ENCODE data around the gene CDKN2B-AS1.

CDKN2B-AS1 gene

GRCh38 chr9:22098643-22099332 lies 104.2 kb downstream of the CDKN2B-AS1 start:
- DNase-seq = no peak

DNA sequence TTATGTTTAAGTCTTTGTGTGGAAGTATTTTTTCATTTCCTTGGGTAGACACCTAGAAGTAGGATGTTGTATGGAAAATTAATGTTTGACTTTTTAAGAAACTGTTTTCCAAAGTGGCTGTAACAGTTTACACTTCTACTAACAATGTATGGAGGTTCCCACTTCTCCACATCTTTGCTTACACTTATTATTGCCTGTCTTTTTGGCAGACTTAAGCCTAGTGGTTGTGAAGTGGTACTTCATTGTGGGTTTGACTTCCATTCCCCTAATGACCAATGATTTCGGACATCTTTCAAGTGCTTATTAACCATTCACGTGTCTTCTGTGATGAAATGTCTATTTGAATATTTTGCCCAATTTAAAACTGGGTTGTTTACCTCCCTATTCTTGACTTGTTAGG lies 106.0 kb downstream of the CDKN2B-AS1 start:
- no peak for DNase-seq

DNA sequence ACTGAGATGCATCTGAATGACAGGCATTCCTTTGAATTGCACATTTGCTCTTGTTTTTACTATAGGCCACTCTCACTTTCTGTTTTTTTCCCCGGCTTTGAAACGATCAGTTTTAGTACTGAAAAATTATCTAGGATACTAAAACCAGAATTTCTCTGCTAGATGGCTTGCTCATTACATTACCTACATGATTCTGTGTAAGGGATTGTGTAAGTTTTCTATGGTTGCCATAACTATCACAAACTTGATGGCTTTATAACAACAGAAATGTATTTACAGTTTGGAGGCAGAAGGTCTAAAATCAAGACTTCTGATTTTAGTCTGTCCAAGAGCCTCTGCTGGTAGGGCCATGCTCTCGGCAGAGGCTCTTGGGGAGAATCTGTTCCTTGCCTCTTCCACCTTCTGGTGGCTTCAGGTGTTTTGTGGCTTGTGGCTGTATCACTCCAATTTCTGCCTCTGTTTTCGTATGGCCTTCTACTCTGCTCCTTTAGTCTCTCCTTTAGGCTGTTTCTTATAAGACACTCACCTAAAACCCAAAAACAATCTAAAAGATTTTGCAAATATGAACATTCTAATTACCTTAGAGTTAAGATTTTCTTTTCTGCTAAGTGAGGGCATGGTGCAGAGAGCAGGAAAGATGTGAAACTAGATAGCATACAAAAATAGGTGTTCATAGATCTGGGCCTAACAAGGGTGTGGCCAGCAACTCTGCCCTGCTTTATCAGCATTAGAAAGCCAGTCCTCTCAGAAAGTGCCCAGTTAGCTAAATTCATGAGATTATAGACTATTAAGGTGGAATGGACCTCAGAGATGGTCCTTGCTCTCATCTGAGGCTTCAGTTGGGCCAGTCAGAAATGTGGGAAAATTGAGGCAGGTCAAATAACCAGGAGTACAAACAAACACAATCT lies 107.8 kb downstream of the CDKN2B-AS1 start:
- no peak for DNase-seq

GRCh38 chr9:22103685-22104575 lies 109.3 kb downstream of the CDKN2B-AS1 start:
- no peak for DNase-seq

DNA sequence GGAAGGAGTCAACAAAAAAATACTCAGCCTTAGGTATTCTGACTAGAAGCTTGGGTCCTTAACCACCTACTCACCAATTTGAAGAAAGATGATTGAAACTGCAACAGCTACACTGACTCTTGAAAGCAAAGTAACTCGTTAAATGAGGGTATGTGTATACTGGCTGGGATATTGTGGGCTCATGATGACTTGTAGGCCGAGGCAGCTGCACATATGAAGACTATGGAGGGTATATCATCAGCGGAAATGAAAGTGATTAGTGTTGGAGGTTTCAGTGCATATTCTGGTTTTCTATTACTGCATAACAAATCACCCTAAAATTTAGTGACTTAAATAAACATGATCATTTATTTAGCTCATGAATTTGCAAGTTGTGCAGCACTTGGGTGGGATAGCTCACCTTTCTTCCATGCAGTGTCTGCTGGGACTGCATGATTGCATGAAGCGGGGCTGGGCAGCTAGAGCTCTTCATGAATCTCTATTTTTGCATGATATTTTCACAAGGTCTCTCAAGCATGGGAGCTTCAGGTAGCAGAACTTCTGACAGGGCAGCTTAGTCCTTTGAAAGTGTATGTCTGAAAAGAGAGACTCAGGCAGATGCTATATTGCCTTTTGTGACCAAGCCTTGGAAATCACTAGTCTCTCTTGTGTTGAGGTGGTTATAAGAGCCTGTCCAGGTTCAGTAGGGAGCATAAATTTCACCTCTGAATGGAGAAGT lies 110.6 kb downstream of the CDKN2B-AS1 start:
- DNase-seq = no peak

DNA sequence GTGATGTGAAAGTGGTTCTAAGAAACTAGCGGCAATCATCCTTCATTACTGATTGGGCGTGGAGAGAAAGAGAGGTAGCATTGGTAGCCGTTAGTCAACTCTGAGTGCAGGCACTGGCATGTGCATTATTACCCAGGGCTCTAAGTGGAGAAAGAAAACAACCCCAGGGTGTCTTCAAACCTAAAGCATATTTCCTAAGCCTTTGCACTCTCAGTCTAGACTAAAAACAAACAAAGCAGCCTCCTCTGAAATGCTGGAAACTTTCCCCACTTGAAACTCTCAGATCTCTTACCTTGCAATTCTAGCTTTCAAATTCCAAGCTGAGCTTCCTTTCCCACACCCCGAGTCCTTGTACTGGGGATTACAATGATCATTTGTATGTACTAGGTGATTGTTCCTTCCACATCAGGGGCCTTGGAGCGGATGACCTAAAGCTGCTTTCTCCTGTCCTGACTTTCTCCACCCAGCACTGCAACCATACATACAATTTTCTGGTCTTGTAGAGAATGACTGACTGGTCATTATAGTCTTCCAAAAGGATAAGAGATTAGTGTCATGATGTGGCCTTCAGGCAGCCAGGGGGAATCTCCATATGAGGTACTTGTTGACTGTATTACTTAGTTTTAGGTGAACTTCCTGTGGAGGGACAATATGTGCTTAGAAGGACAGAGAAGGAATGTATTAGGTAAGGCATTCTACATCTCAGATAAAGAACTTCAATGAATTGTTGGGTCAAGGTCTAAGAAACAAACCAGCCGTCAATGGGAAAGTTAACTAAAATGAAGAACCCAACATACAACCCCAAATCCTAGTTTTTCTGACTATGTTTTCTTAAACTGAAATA lies 112.8 kb downstream of the CDKN2B-AS1 start:
- DNase-seq = no peak

DNA sequence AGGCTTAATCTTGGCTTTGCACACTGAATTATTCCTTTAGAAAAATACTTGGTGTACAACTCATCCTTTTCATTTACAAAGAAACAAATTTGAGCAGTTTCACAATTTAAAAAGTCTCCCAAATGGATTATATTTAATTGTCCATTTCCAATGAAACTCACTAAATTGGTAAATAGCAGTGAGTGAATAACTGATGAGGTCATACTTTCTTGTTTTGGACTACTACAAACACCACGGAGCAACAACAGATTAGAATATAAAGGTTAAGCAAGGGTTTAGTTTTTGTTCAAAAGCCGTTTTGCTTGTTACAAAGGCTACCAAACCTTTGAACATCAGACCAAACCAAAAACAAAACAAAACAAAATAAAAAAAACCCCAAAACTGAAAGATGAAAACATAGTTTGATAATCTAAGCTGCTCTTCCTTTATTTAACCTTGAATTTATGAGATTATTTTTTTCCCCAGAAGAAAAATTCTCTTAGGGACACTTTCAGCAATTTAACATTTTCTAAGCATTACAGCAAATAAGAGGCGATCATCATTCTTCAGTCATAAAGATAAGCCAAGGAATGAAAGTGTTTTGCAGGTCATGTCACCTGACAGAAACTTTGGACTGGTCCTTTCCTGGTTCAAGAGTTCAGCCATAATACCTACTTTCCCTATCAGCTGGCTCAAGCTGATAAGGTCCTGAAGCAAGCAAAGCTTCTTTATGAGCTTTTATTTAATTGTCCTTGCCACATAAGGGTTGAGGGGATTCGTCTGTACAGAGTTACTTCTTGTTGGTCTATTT lies 114.2 kb downstream of the CDKN2B-AS1 start:
- DNase-seq = no peak

- DNase-seq = no peak
These were observed 116.8 kb downstream of the CDKN2B-AS1 start for GRCh38 chr9:22111176-22111953.

GRCh38 chr9:22111954-22112247 lies 117.3 kb downstream of the CDKN2B-AS1 start:
- no peak for DNase-seq

DNA sequence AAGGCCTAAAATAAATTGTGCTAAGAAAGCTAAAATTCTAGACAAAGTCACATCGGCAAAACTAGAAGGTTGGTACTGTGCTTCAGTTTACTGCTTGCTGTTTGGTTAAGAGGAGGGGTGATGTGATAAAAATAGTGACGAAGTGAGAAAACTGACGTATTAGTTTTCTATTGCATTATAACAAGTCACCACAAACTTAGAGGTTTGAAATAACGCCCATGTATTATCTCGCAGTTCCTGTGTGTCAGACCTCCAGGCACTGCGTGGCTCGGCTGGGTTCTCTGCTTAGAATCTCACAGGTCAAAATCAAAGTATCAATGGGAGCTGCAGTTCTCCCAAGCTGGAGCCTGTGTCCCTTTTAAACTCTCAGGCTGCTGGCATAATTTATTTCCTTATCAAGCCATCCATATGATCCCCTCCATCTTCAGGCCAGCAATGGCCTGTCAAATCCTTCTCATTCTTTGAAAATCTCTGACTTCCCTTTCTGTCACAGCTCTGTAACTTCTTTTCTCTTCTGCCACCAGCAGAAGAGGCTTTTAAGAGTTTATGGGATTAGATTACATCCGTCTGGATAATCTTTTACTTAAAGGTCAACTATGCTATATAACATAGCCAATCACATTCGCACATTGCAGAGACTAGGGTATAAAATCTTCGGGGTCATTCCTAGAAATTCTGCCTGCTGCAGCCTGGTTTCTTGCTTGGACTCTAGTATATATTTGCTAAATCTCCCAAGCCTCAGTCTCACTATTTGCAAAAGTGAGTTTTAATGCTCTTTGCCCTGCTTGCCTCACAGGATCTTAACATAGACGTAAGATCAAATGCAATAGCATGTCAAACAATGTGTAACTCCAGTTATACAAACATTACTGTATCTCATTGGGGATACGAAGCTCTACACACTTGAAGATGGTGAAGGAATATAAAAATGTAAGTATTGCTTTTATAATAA lies 118.6 kb downstream of the CDKN2B-AS1 start:
- DNase-seq = no peak

- no peak for DNase-seq
These were observed 120.4 kb downstream of the CDKN2B-AS1 start for GRCh38 chr9:22114956-22115355.

DNA sequence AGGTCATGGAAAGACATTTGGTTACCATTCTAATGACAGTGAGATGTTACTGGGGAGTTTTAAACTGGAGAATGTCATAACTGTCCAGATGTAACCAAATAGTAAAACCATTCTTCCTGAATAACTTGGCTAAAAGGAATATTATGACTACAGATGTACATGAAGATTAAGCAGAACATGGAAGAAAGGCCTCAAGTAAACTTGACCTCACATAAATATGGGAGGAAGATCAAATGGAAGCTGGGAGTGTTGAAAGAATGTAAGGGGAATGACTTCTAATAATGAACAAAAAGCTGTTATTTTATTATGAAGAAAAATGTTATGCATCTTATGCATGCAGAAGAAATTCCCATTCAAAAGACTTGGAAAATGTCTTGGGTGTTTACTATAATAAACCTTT lies 122.2 kb downstream of the CDKN2B-AS1 start:
- DNase-seq = no peak

- no peak for DNase-seq
These were observed 123.2 kb downstream of the CDKN2B-AS1 start for GRCh38 chr9:22117511-22118384.

- no peak for DNase-seq
These were observed 124.4 kb downstream of the CDKN2B-AS1 start for GRCh38 chr9:22118810-22119521.

DNA sequence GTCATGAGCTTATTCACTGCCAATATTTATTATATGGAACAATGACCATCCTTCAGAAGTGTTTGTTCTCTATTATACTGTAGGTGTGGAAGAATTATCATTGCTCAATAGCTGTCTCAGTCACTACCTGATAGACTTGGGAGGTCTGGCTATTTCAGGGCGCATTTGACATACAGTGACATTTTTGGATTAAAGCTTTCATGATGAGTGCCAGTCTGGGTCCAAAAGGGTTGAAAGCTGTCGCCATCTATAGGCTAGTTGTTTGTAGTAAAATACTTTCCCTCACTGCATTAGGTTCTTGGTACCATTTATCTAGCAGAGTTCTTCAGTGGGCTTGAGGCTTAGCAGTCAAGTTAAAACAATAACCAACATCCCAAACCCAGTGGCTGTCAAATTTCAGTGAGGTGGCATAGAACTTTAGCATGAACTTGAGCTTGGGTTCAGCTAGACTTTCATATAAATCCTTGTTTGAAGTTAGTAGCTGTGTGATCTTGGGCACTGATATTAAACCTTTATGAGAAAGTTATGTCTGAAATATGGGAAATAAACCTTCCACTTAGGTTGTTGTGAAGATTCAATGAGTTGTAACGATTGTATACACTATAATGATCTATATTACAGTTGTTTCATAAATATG lies 125.0 kb downstream of the CDKN2B-AS1 start:
- no peak for DNase-seq

DNA sequence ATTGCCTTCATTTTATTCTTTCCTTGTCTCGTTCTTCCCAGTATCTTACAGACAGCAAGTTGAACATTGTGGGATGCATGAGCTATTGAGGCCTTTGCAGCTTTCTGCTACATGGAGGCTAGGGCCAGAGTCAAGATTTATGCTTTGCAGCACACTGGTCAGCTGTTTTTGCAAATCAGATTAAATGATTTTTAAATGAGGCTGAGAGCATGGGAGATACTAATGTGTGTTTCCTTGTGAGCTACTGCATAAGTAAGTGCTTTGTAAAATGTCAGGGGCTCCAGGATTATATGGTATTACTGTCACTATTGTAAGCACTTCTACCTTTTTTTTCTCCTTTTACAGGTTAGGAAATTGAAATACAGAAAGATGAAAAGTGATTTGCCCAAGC lies 125.6 kb downstream of the CDKN2B-AS1 start:
- DNase-seq = no peak

DNA sequence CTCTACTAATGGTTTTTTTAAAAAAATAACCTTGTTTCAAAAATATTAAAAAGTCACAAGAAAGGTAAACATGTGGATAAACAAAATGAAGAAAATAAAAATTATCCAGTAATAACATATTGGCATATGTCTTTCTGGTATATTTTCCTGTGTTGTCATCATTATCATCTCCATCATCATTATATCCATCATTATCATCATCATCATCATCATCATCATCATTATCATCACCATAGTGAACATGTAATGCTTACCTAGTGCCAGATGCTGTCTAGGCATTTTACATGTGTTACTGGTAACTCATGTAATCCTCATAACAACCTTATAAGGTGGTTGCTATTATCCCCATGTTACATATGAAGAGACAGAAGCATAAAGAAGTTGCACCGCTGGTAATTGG lies 126.0 kb downstream of the CDKN2B-AS1 start:
- no peak for DNase-seq

All from NCI-H345 (cell line).